Neural cell (in vitro differentiated cells): ENCODE measurements around the gene TUBAL3. TPM values are rescaled to one million over a fixed set of nuclear protein-coding genes. Genes with fewer than 3 reads are reported as not detected.

ENCODE experiments used
- H2AFZ ChIP-seq: fragments of 200-600, 300-800 bp; sonication (generic), shearing (Covaris generic); 2 replicates; pipeline ENCODE4 v1.6.0; 2014; ENCODE audit warnings: low read depth, mild to moderate bottlenecking, antibody characterized with exemption, low read length, moderate library complexity
- H3F3A ChIP-seq: fragments of 200-600 bp; shearing (Covaris generic); 2 replicates; pipeline ENCODE4 v1.6.1; 2016; ENCODE audit warnings: mild to moderate bottlenecking, moderate library complexity, mixed read lengths, antibody characterized with exemption, low read length; ENCODE audit not compliant: insufficient read depth, poor library complexity, severe bottlenecking
- H3K27ac ChIP-seq: fragments of 200-600, 300-800 bp; sonication (generic), shearing (Covaris generic); 2 replicates; pipeline ENCODE4 v1.5.1; 2014; ENCODE audit warnings: mild to moderate bottlenecking, low read length, moderate library complexity
- H3K27me3 ChIP-seq: fragments of 300-800, 200-600 bp; sonication (generic), shearing (Covaris generic); 2 replicates; pipeline ENCODE4 v1.6.0; 2014; ENCODE audit warnings: mild to moderate bottlenecking, low read depth, low read length, moderate library complexity; ENCODE audit not compliant: insufficient read depth
- H3K36me3 ChIP-seq: fragments of 300-800, 200-600 bp; sonication (generic), shearing (Covaris generic); 2 replicates; pipeline ENCODE4 v1.5.1; 2014; ENCODE audit warnings: mild to moderate bottlenecking, antibody characterized with exemption, low read length, moderate library complexity; ENCODE audit not compliant: insufficient read depth
- H3K4me2 ChIP-seq: fragments of 300-800, 200-600 bp; sonication (generic), shearing (Covaris generic); 2 replicates; pipeline ENCODE4 v1.6.0; 2014; ENCODE audit warnings: mild to moderate bottlenecking, low read length
- H3K4me3 ChIP-seq: fragments of 300-800, 200-600 bp; sonication (generic), shearing (Covaris generic); 2 replicates; pipeline ENCODE4 v1.5.1; 2014; ENCODE audit warnings: mild to moderate bottlenecking, low read length, moderate library complexity
- H3K79me2 ChIP-seq: fragments of 200-600 bp; shearing (Covaris generic); replicated peaks from 2 replicates; pipeline ENCODE4 v1.6.0; 2014; ENCODE audit warnings: mild to moderate bottlenecking, low read length, moderate library complexity; ENCODE audit not compliant: insufficient read depth
- H3K9ac ChIP-seq: fragments of 300-800, 200-600 bp; sonication (generic), shearing (Covaris generic); 2 replicates; pipeline ENCODE4 v1.6.1; 2016; ENCODE audit warnings: mild to moderate bottlenecking, low read length, mixed read lengths
- H3K9me2 ChIP-seq: fragments of 200-600 bp; shearing (Covaris generic); 2 replicates; pipeline ENCODE4 v1.6.1; 2016; ENCODE audit warnings: mild to moderate bottlenecking, low read length, mixed read lengths; ENCODE audit not compliant: insufficient read depth
- H3K9me3 ChIP-seq: fragments of 200-600, 300-800 bp; sonication (generic), shearing (Covaris generic); 2 replicates; pipeline ENCODE4 v1.6.1; 2016; ENCODE audit warnings: mild to moderate bottlenecking, mixed run types, low read length, moderate library complexity, mixed read lengths
- H4K20me1 ChIP-seq: fragments of 200-600 bp; shearing (Covaris generic); 2 replicates; pipeline ENCODE4 v1.6.1; 2016; ENCODE audit warnings: mild to moderate bottlenecking, mixed run types; ENCODE audit not compliant: insufficient read depth
- CTCF ChIP-seq: fragments of 450-650 bp; IDR thresholded peaks from 2 replicates; pipeline ENCODE4 v1.5.1; 2014; ENCODE audit warnings: antibody characterized with exemption, mild to moderate bottlenecking, moderate library complexity; ENCODE audit not compliant: poor library complexity, severe bottlenecking
- EP300 ChIP-seq: fragments of 450-650 bp; conservative IDR thresholded peaks from 2 replicates; pipeline ENCODE4 v1.6.1; 2014; ENCODE audit warnings: antibody characterized with exemption, mild to moderate bottlenecking, moderate library complexity; ENCODE audit not compliant: poor library complexity, severe bottlenecking
- EZH2 ChIP-seq: fragments of 200-600, 300-800 bp; shearing (Covaris generic), sonication (generic); IDR thresholded peaks from 2 replicates; pipeline ENCODE4 v1.6.1; 2014; ENCODE audit warnings: antibody characterized with exemption, low read length, borderline replicate concordance, mild to moderate bottlenecking; ENCODE audit not compliant: insufficient read depth, poor library complexity, severe bottlenecking
- MXI1 ChIP-seq: fragments of 450-650 bp; conservative IDR thresholded peaks from 2 replicates; pipeline ENCODE4 v1.6.1; 2014; ENCODE audit warnings: antibody characterized with exemption, mild to moderate bottlenecking; ENCODE audit not compliant: poor library complexity, severe bottlenecking
- POLR2AphosphoS5 ChIP-seq: IDR thresholded peaks from 2 replicates; pipeline ENCODE4 v1.6.1; 2012
- RAD21 ChIP-seq: fragments of 450-650 bp; conservative IDR thresholded peaks from 2 replicates; pipeline ENCODE4 v1.6.1; 2014; ENCODE audit warnings: antibody characterized with exemption, mild to moderate bottlenecking, moderate library complexity
- SMC3 ChIP-seq: fragments of 450-650 bp; conservative IDR thresholded peaks from 2 replicates; pipeline ENCODE4 v1.6.1; 2014; ENCODE audit warnings: antibody characterized with exemption, mild to moderate bottlenecking, moderate library complexity; ENCODE audit not compliant: poor library complexity
- TAF1 ChIP-seq: IDR thresholded peaks from 2 replicates; pipeline ENCODE4 v1.6.1; 2012; ENCODE audit warnings: low read depth
- polyA plus RNA-seq: library from polyadenylated mRNA; depleted of rRNA; stranded (reverse); fragments of >200 nt; gene quantifications from 2 replicates; pipeline ENCODE4 v1.2.3, GENCODE V29; 2014
- TF ChIP-seq, protein P1 (sequence below): IDR thresholded peaks from 2 replicates; pipeline ENCODE4 v1.6.1; 2012; ENCODE audit warnings: borderline replicate concordance

The TUBAL3 gene
- polyA plus RNA-seq, 1 donor from 2014 or later = not detected

DNA sequence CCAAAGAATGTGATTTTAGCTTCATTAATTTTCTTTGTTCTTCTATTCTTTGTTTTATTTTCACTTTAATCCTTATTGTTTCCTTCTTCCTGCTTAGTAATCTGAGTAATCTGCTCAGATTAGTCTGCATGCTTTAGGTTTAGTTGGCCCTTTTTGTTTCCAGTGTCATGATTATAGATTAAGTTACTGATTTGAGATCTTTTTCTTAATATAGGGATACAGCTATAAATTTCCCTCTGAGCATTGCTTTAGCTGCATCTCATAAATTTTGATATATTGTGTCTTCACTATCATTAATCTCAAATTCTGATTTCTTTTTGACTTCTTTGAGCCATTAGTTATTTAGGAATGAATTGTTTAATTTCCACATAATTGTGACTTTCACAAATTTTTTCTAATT, 14.0 kb upstream of the TUBAL3 start:
- H3K36me3 ChIP-seq = no peaks in the 10 kb centered on the region
- H4K20me1 ChIP-seq = no peaks in the 10 kb centered on the region
- H3K9me2 ChIP-seq = no peaks in the 10 kb centered on the region
- no peaks in the 10 kb centered on the region for H3F3A ChIP-seq
- no peak overlapping the region for H3K4me2 ChIP-seq
- H3K9ac ChIP-seq = no peak overlapping the region
- H3K79me2 ChIP-seq = peaks cover 54% of the 10 kb centered on the region
- no peaks in the 10 kb centered on the region for H3K9me3 ChIP-seq
- no peak overlapping the region for H3K27ac ChIP-seq
- no peaks in the 10 kb centered on the region for H3K27me3 ChIP-seq
- no peak for TF ChIP-seq MXI1
- no peak for TF ChIP-seq CTCF
- TF ChIP-seq, protein P1, sequence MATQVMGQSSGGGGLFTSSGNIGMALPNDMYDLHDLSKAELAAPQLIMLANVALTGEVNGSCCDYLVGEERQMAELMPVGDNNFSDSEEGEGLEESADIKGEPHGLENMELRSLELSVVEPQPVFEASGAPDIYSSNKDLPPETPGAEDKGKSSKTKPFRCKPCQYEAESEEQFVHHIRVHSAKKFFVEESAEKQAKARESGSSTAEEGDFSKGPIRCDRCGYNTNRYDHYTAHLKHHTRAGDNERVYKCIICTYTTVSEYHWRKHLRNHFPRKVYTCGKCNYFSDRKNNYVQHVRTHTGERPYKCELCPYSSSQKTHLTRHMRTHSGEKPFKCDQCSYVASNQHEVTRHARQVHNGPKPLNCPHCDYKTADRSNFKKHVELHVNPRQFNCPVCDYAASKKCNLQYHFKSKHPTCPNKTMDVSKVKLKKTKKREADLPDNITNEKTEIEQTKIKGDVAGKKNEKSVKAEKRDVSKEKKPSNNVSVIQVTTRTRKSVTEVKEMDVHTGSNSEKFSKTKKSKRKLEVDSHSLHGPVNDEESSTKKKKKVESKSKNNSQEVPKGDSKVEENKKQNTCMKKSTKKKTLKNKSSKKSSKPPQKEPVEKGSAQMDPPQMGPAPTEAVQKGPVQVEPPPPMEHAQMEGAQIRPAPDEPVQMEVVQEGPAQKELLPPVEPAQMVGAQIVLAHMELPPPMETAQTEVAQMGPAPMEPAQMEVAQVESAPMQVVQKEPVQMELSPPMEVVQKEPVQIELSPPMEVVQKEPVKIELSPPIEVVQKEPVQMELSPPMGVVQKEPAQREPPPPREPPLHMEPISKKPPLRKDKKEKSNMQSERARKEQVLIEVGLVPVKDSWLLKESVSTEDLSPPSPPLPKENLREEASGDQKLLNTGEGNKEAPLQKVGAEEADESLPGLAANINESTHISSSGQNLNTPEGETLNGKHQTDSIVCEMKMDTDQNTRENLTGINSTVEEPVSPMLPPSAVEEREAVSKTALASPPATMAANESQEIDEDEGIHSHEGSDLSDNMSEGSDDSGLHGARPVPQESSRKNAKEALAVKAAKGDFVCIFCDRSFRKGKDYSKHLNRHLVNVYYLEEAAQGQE = no peak
- TF ChIP-seq POLR2AphosphoS5 = no peak
- no peak for TF ChIP-seq SMC3
- no peak for TF ChIP-seq EP300
- TF ChIP-seq EZH2 = no peak
- no peak for TF ChIP-seq RAD21
- no peak for TF ChIP-seq TAF1
- no peak overlapping the region for H3K4me3 ChIP-seq
- H2AFZ ChIP-seq = no peak overlapping the region

- Histone ChIP-seq H3K27me3 (no peaks in the 10 kb centered on the region), H3K36me3 (no peaks in the 10 kb centered on the region), H3K9ac (no peak overlapping the region), H2AFZ (no peak overlapping the region), H3K9me2 (no peaks in the 10 kb centered on the region), H3K4me2 (no peak overlapping the region), H3K79me2 (peaks cover 55% of the 10 kb centered on the region), H3K27ac (no peak overlapping the region), H3K4me3 (no peak overlapping the region), H4K20me1 (no peaks in the 10 kb centered on the region), H3F3A (no peaks in the 10 kb centered on the region), H3K9me3 (no peaks in the 10 kb centered on the region)
- TF ChIP-seq, protein P1 = no peak
- TF ChIP-seq RAD21 (no peak), EZH2 (no peak), MXI1 (no peak), TAF1 (no peak), SMC3 (no peak), EP300 (no peak), CTCF (no peak), POLR2AphosphoS5 (no peak)
Observed at GRCh38 chr10:5416981-5417380, 12.4 kb upstream of the TUBAL3 start.
